Stimulated activated CD8-positive, alpha-beta memory T cell treated with anti-CD3 and anti-CD28 coated beads, Interleukin-15, amount 100 ng/mL, for 1 hour (primary cell): ENCODE data around the gene COMTD1.

Experiments used
- DNase-seq: peaks from one replicate; pipeline ENCODE4 v3.0.0-alpha.2; 2020; ENCODE audit warnings: low read depth

Gene COMTD1

GRCh38 chr10:75235375-75236177 is at the start of gene COMTD1:
Gene COMTD1 (minus strand): TSS chr10:75235957. CDS start chr10:75235928, 29 bp downstream.
- peak; percentile 87 for DNase-seq

GRCh38 chr10:75283671-75284470 is 48.1 kb upstream of the COMTD1 start:
- DNase-seq = no peak

GRCh38 chr10:75283078-75283670 is 47.4 kb upstream of the COMTD1 start:
- no peak for DNase-seq

- no peak for DNase-seq
These were observed 46.2 kb upstream of the COMTD1 start for GRCh38 chr10:75281974-75282373.

GRCh38 chr10:75280236-75280635 is 44.5 kb upstream of the COMTD1 start:
- no peak for DNase-seq

GRCh38 chr10:75276069-75276872 is 40.5 kb upstream of the COMTD1 start:
- DNase-seq = no peak

GRCh38 chr10:75272896-75273295 is 37.1 kb upstream of the COMTD1 start:
- DNase-seq = no peak

GRCh38 chr10:75272094-75272493 is 36.3 kb upstream of the COMTD1 start:
- DNase-seq = no peak

- DNase-seq = no peak
These were observed 33.8 kb upstream of the COMTD1 start for GRCh38 chr10:75269605-75270004.

GRCh38 chr10:75266945-75267344 is 31.2 kb upstream of the COMTD1 start:
- DNase-seq = no peak

GRCh38 chr10:75265856-75266255 is 30.1 kb upstream of the COMTD1 start:
- DNase-seq = no peak

GRCh38 chr10:75263806-75264205 is 28.0 kb upstream of the COMTD1 start:
- no peak for DNase-seq

- no peak for DNase-seq
These were observed 26.3 kb upstream of the COMTD1 start for GRCh38 chr10:75261813-75262705.

- DNase-seq = no peak
These were observed 25.2 kb upstream of the COMTD1 start for GRCh38 chr10:75260990-75261389.

- no peak for DNase-seq
These were observed 19.0 kb upstream of the COMTD1 start for GRCh38 chr10:75254739-75255138.

- DNase-seq = no peak
These were observed 17.8 kb upstream of the COMTD1 start for GRCh38 chr10:75253281-75254220.

- no peak for DNase-seq
These were observed 15.2 kb upstream of the COMTD1 start for GRCh38 chr10:75250934-75251333.

GRCh38 chr10:75247797-75248196 is 12.0 kb upstream of the COMTD1 start:
- no peak for DNase-seq

- no peak for DNase-seq
These were observed 10.7 kb upstream of the COMTD1 start for GRCh38 chr10:75246506-75246905.
